Stimulated activated CD4-positive, alpha-beta T cell treated with anti-CD3 and anti-CD28 coated beads, Interleukin-15, amount 100 ng/mL, for 48 hours (primary cell): ENCODE data around the gene RTP5.
A peak's percentile ranks its signal among the peaks of the same experiment; 100 is the strongest.
"Not testable (repeated sequence)": the region's sequence is repeated elsewhere in the genome, so short reads cannot be mapped to it uniquely, and the experiment has no call there.

Experiments used
- DNase-seq, 2 donors: peaks; one replicate each; pipeline ENCODE4 v3.0.0-alpha.2; 2020; ENCODE audit warnings: low read depth in 2 of 2

Gene RTP5

DNA sequence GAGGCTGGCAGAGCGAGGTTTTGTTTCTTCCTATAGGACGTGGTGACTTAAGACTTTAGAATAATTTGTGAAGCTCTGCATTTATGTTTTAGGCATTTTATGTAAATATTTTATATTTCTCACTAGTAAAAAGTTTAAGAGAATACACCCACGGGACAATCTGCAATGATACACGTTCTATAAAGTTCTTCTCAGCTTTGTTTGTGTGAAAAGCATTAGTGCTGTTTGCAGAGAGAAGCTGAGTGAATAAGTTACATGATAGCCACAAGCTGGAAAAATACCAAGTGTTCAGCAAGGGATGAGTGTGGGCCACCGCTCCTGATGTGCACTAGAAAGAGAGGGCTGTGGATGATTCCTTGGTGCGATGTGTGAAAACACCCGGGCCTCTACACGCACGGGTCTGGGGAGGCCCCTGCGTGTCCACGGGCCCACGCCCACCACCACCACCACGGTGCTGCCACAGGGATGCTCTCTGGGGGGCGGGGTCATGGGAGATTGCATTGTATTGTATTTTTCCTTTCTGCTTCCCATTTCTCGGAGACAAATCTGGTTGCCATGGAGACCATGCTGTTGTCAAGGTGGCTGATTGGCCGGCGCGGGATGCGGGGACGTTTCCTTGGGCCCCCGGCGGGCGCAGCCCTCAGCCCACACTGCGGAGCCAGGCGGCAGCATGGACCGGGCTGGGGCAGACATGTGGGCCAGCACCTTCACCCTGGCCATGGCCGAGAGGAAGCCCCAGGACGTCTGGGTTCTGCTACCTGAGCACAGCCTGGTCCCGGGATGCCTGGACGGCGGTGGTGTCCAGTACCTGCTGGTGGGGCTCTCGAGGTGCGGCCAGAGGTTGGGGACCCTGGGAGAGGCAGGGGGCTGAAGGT is at the start of gene RTP5:
Gene RTP5 (plus strand): TSS at position 643 of the 875 bp plus-strand sequence. CDS start 28 bp downstream, at position 671.
- DNase-seq: no peak

DNA sequence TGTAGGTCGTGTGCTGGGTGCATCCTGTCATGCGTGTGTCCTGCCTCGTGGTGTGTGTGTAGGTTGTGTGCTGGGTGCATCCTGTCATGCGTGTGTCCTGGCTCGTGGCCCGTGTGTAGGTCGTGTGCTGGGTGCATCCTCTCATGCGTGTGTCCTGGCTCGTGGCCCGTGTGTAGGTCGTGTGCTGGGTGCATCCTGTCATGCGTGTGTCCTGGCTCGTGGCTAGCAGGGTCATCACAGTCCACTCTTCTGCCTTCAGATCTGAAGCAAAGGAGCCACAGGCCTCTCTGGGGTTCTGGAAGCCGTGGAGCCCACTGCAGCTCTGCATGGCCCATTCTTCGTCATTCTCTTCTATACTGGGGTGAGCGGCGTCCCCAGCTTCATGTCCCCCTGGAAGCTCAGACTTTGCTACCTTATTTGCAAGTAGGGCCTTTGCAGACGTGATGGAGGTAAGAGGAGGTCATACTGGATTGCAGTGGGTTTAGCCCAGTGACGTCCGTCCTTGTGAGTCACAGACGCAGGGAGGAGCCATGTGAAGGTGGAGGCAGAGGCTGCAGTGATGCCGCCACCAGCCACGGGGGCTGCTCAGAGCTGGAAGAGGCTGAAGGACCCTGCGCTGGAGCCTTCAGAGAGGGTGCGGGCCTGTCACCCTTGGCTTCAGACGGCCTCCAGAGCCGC is 49.4 kb upstream of the RTP5 start:
- DNase-seq: not testable (repeated sequence)

DNA sequence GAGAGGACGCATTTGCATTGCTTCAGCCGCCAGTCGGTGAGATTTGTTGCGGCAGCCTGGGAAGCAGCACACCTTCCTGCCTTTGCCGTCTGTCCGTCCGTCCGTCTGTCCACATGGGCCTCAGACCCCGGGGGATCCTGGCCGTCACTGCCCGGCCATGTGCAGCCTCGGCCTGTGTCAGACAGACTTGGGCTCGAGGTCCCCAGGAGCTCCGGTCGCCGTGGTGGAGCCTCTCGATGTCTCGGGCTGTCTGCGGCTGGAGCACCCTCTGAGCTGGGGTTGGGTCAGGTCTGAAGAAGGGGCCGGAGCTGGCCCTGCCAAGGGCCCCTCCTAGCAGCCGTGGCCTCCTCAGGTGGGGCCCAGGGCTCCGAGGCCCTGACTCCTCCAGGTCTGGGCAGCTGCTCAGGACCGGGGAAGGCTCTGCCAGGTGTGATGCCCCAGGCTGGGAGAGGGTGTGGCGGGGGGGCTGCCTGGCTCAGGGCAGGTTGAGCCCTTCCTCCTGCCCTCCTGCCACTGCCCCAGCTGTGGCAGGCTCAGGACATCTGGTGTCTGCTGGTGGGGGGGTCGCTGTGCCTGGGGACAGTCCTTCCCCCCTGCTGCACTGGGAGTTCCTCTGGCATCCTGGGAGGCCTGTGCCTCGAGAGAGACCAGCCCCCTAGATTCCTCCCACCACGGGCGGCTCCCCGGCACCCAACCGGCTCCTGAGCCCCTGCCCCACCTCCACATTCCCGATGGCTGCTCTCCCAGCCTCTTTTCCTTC is 48.7 kb upstream of the RTP5 start:
- DNase-seq: no peak

DNA sequence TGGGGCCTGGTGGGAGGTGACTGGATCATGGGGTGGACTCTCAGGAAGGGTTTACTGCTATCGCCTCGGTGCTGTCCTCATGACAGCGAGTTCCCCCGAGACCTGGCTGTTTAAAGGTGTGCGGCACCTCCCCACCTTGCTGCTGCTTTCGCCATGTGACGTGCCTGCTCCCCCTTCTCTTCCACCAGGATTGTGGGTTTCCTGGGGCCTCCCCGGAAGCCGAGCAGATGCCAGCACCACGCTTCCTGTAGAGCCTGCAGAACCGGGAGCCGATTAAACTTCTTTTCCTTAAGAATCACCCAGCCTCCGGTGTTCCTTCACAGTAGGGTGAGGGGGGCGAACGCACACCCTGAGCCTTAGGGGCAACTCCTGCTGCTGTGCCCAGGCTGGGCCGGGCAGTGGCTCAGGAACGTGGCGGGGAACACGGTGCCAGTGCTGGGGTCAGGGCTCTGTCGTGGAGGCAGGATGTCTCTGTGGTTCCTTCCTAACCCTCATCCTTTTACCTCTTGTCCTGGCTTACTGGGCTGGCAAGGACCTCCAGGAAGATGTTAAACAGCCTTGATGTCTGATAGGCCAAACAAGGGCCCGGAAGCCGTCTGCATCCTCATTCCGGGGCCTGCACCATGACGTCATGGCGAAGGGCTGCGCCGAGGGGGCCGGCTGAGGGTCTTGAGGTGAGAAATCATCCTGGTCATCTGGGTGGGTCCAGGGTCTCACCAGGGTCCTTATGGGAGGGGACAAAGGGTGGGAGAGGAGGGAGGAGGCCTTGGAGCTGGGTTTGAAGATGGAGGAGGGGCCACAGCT is 47.9 kb upstream of the RTP5 start:
- no peak for DNase-seq

DNA sequence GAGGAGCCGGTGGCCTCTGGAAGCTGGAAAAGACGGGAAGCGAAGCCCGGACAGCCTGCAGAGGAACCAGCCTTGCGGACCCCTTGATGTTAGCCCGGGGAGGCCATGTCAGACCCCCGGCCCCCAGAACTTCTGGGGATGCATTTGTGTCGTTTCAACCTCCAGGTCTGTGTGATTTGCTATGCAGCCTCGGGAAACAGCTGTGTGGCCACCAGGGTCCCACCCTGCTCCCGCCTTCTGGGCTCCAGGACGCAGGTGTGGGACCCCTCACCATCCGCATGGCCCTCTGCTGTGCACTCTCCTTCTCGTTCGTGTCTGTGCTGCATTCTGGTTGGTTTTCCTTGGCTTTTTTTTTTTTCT is 47.3 kb upstream of the RTP5 start:
- no peak for DNase-seq

DNA sequence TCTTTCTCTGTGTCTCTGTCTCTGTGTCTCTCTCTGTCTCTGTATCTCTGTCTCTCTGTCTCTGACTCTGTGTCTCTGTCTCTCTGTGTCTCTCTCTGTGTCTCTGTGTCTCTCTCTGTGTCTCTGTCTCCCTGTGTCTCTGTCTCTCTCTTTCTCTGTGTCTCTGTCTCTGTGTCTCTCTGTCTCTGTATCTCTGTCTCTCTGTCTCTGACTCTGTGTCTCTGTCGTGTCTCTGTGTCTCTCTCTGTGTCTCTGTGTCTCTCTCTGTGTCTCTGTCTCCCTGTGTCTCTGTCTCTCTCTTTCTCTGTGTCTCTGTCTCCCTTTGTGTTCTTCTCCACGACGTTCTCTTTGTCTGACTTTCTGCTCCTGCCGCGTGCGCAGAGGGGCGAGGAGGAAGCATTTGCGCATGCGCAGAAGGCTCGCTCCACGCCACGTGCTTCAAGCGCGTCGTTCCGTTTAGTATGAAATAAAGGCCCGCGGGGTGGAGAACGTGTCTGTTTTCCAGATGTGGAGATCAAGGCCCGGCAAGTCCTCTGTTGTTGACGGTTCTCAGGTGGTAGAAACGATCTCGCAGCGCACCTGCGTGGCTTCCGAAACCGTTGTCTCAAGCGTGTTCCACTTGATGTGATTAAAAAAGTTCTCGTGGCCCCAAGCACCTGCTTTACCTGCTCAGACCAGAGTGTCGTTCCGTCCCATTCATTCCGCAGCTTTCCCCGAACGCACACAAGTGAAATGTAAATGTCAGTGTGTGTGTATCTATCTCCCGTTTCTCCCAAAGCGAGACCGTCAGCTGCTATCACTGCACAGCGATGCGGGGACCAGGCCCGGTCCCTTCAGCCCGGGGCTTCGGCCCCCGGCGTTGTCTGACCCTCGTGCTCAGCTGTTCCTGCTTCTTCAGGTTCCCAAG is 45.7 kb upstream of the RTP5 start:
- DNase-seq: not testable (repeated sequence)

DNA sequence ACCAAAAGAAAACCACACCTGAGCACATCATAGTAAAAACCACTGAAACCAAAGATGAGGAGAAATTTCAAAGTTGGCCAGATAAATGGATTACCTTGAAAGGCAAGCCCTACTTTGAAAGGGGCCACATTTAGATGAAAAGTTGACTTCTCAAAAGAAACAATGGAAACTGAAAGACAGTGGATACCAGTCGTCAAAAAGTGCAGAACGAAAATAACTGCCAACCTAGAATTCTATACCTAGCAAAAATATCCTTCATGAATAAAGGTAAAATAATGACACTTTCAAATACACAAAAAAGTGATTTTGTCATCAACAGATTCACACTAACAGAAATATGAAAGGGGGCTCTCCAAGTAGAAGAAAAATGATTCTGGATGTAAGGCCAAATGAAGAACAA is 42.1 kb upstream of the RTP5 start:
- DNase-seq: no peak

DNA sequence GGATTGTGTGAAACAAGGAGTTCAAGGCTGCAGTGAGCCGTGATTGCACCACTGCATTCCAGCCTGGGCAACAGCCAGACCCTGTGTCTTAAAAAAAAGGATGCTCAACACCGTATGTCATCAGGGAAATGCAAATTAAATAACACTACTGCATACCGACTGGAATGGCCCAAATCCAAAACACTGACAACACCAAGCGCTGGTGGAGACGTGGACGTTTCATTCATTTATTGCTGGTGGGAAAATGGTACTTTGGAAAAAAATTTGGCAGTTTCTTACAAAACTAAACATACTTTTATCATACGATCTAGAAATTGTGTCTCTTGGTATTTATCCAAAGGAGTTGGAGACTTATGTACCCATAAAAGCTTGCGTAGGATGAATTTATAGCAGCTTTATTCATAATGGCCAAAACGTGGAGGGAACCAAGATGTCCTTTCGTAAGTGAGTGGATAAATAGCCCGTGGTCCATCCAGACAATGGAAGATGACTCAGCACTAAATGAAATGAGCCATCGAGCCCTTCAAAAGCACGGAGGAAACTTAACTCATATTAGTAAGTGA is 36.3 kb upstream of the RTP5 start:
- DNase-seq: no peak

DNA sequence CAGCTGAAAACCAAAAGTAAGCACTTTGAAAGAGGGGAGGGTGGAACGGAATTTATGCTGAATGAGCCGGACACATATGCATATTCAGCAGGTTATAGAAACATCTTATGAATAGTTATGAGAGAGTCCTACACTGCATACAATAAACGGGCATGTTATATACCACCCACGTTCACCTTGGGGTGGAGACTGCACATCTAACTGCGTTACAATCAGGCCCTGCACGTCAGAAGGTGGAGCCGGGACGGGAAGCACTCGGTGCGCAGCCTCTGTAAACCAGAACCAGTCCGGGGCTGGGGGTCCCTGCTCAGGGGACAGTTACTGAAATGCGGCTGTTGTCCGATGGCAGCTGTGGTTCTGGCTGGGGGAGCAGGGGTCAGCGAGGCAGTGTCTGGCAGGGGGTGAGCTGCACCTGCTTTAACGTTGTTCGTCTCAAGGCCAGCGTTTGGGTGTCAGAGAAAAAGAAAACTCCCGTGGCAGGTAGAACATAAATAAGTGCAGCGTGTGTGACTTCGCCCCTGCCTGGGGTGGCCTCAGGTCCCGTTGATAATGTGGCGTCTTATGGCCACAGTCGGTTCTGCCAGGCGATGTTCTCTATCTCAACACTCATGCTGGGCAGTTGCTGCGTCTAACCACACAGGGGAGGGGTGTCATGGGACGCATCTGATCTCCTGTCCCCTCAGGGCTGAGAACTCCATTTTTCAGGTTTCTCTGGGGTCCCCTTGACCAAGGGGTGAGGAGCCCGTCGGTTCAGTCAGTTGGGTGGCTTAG is 35.6 kb upstream of the RTP5 start:
- not testable (repeated sequence) for DNase-seq

DNA sequence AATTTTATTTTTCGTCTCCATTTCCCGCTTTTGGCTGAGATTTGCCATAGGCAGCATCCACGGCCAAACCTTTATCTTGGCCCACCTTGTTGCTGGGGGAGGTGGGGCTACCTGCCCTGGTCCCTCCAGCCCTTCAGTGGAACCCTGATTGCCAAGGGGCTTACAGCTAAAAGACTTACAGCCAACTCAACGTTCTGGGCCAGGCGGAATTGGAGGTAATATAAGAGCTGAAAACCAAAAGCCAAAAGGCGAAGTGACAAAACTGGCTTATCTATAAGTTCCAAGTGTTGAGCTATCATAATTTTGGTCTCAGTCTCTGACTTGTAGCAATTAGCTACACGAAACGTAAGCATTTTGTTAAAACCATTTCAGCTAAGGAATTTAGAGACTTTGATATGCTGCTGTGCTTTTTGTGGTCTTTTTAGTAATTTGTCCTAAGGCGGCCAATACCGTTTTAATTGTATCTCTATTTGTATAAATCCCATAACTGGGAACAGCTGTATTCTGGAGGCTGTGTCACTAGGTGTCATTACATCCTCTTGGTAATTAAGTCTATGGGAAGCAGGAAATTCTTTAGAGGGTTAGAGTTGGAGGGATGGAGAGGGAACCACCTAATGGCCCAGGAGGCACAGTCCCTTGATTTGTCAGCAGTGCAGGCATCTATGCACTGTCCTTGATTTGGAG is 34.9 kb upstream of the RTP5 start:
- DNase-seq: no peak

DNA sequence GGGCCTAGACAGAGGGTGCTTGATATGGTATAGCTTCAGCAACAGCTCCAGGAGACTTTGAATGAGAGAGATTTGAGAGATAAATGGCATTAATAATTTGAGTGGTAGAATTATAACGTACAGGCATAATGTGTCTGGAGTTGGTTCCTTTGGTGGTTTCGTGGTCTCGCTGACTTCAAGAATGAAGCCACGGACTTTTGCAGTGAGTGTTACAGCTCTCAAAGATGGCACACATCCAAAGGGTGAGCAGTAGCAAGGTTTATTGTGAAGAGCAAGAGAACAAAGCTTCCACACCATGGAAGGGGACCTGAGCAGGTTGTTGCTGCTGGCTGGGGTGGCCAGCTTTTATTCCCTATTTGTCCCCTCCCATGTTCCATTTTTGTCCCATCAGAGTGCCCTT is 33.9 kb upstream of the RTP5 start:
- DNase-seq: no peak

DNA sequence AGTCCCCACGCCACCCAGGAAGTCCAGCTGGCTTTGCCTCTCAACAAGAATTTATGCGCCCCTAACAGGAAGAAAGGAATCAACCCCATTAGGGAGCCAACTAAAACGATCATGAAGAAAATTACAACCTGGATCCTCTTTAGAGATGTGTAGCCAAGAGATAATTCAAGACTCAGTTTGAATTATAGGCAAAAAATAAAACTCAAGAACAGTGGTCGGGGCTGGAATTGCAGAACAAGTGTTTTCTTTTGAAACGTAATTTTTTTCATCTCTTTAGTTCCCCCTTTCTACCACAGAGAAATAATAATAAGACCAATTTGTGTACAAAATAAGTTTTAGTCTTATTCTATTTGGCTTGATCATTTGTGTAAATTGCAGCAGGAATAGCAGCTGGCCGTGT is 33.2 kb upstream of the RTP5 start:
- no peak for DNase-seq

DNA sequence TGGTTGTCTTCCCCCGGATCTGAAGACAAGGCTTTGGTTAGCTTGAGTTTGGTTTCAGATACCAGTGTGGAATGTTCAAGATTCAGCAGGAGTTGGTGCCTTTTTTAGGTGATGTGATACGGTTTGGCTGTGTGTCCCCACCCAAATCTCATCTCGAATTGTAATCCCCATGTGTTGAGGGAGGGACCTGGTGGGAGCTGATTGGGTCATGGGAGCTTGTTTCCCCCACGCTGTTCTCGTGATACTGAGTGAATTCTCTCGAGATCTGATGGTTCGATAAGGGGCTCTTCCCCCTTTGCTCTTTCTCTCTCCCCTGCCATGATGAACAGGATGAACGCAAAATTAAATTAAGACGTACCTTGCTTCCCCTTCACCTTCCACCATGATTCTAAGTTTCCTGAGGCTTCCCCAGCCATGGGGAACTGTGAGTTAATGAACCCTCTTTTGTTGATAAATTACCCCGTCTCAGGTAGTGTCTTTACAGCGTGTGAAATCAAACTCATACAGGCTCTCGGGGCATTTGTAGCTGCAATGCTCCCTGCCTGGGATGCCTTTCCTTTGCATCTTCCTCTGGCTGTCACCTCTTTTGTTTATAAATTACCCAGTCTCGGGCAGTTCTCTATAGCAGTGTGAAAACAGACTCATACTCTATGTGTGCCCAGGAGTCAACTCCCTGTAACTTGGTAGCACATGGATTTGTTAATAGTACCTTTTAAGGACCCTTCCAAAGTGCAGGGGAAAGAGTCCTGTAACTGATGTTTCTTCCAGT is 32.1 kb upstream of the RTP5 start:
- no peak for DNase-seq

DNA sequence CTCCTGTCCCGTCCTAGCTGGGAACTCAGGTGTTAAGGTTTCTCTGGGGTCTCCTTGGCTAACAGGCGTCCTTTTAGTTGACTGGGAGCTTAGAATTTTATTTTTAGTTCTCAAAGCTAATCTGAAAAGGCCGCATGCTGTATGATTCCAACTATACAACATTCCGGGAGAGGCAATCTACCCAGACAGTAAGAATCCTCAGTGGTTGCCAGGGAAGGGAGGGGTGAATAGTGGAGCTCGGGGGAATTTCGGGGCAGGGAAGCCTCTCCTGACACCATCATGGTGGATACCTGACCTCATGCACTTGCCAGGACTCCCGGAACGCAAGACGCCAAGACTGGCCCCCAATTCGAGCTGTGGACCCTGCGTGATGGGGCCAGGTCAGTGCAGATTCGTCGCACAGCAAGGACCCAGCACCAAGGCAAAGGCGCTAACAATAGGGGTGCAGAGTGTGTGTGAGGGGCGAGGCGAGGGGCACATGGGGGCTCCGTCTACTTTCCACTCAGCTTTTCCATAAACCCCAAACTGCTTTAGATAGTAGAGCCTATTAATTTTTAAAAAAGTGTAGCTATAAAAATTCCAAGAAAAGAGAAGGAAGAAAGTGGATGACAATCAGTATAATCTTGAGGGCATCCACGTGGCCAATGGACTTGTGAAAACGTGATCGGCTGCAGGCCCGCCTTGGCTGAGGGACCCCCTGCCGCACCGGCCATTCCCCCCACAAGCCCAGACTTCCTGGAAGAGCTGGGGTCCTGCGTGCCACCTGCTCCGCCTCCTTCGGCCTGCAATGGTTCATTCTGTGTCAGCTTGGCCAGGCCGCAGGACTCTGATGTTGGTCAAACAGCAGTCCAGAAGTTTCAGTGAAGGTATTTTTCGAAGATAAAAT is 28.1 kb upstream of the RTP5 start:
- no peak for DNase-seq

DNA sequence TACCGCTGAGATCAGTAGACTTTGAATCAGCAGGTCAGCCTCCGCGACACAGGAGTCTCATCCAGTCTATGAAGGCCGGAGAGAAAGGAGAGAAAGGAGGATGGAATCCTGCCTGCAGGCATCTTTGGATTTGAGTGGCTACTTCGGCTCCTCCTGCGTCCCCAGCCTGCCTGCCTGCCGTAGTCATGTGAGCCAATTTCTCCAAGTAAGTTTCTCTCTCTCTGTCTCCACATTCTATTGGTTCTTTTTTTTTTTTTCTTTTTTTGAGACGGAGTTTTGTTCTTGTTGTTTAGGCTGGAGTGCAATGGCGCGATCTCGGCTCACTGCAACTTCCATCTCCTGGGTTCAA is 27.5 kb upstream of the RTP5 start:
- DNase-seq: no peak

DNA sequence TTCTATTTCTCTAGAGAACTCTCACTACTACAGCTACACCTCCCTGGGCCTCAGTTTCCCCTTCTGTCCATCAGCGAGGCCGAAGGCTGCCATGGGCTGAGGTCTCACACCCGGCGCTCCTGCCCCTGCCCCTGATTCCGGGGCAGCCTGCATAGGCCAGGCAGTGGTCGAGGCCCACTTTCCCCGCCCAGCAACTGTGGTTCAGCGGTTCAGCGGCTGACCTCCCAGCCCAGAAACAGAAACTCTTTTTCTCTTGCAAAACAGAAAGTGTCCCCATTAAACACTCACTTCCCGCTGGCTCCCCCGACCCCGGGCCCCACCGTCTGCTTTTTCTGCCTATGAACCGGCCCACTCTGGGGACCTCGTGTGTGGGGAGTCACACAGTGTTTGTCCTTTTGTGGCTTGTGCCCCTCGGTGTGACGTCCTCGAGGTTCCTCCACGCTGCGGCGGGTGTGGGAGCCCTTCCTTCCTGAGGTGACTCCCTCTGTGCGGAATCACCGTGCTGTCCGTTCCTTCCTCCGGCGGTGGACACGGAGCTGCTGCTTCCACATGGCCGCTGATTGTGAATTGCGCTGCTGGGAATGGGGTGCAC is 26.8 kb upstream of the RTP5 start:
- peak in 1 of 2 donors; percentile 31 for DNase-seq
